HCT116 (cell line): ENCODE results near the gene TLR8. TPM values are rescaled to one million over a fixed set of nuclear protein-coding genes. Genes with fewer than 3 reads are reported as not detected.
A peak's percentile ranks its signal among the peaks of the same experiment; 100 is the strongest.

Experiments
- ATAC-seq: fragments of 200-7000 bp; cut with Tn5 transposase; 2 replicates; pipeline ENCODE4 v1.9.1; 2020; ENCODE audit warnings: mild to moderate bottlenecking, moderate library complexity
- BruUV-seq: library from RNA; stranded (reverse); fragments of 400-500 nt; replicated peaks from 2 replicates; lab custom pipeline; 2021; lab: Mats Ljungman, UMichigan
- CTCF ChIA-PET: fragments of 300-600 bp; sonication (Branson Sonifier 250); formaldehyde crosslinking; loops from one replicate; lab custom pipeline; 2021; ENCODE audit warnings: antibody characterized with exemption; lab: Charles Lee
- POLR2A ChIA-PET: fragments of 300-600, 350-600 bp; sonication (Branson Sonifier 250); formaldehyde crosslinking; loops from one replicate; lab custom pipeline; 2021; ENCODE audit warnings: antibody characterized with exemption; lab: Charles Lee
- RAD21 ChIA-PET, 2 experiments: fragments of 300-600 bp; sonication (Branson Sonifier 250); formaldehyde crosslinking; loops; one replicate each; lab custom pipeline; 2023; ENCODE audit warnings: low total read pairs in 2 of 2; ENCODE audit not compliant: uncharacterized antibody in 2 of 2, unreplicated experiment in 2 of 2, low non-redundant PET in 1 of 2; lab: Charles Lee
- DNase-seq: peaks from one replicate; pipeline ENCODE4 v3.0.0-alpha.2; 2010; ENCODE audit warnings: low read depth, low spot score
- H2AFZ ChIP-seq: fragments of 200-600 bp; shearing (Covaris generic), sonication (generic); 2 replicates; pipeline ENCODE4 v1.6.1; 2017; ENCODE audit warnings: low read depth, mixed run types, mixed read lengths, antibody characterized with exemption, low read length; ENCODE audit not compliant: poor library complexity, severe bottlenecking
- H3K27ac ChIP-seq: 2 replicates; pipeline ENCODE4 v1.5.1; 2012; ENCODE audit warnings: low read depth, low read length
- H3K27me3 ChIP-seq: fragments of 200-600 bp; sonication (generic); 2 replicates; pipeline ENCODE4 v1.6.1; 2016; ENCODE audit warnings: mixed run types, low read length, mixed read lengths; ENCODE audit not compliant: insufficient read depth
- H3K36me3 ChIP-seq, 2 experiments: fragments of 200-500 bp in 1 of 2; fragments of 200-600 bp in 1 of 2; sonication (Bioruptor generic) in 1 of 2; sonication (generic) in 1 of 2; 2 replicates each; pipeline versions ENCODE4 v1.5.1 to v1.6.1; 2014 to 2016; ENCODE audit warnings: low read length in 2 of 2, inconsistent platforms in 1 of 2, mixed read lengths in 1 of 2, mixed run types in 1 of 2; ENCODE audit not compliant: insufficient read depth in 2 of 2, control insufficient read depth in 1 of 2
- H3K4me1 ChIP-seq, 2 experiments: fragments of 200-600 bp in 1 of 2; sonication (generic) in 1 of 2; 2 replicates each; pipeline versions ENCODE4 v1.5.1 to v1.6.1; 2012 to 2017; ENCODE audit warnings: low read length in 2 of 2, inconsistent platforms in 1 of 2, mild to moderate bottlenecking in 1 of 2, mixed read lengths in 1 of 2, mixed run types in 1 of 2, moderate library complexity in 1 of 2; ENCODE audit not compliant: insufficient read depth in 2 of 2, control insufficient read depth in 1 of 2
- H3K4me2 ChIP-seq: fragments of 200-600 bp; sonication (generic); 2 replicates; pipeline ENCODE4 v1.6.1; 2017; ENCODE audit warnings: mixed run types, low read length, mixed read lengths
- H3K4me3 ChIP-seq, 2 experiments: fragments of 200-600 bp in 1 of 2; sonication (generic) in 1 of 2; replicated peaks in 1 of 2; 2 replicates each; pipeline ENCODE4 v1.5.1; 2011 to 2016; ENCODE audit warnings: low read length in 2 of 2, control low read depth in 1 of 2, low read depth in 1 of 2, mild to moderate bottlenecking in 1 of 2, mixed read lengths in 1 of 2, mixed run types in 1 of 2
- H3K79me2 ChIP-seq: fragments of 200-600 bp; sonication (generic); 2 replicates; pipeline ENCODE4 v1.6.1; 2017; ENCODE audit warnings: mild to moderate bottlenecking, mixed run types, low read length, moderate library complexity, mixed read lengths; ENCODE audit not compliant: insufficient read depth
- H3K9ac ChIP-seq: fragments of 200-600 bp; sonication (generic); 2 replicates; pipeline ENCODE4 v1.6.1; 2016; ENCODE audit warnings: low read length, mixed read lengths
- H3K9me2 ChIP-seq: fragments of 200-600 bp; sonication (generic), shearing (Covaris generic); 2 replicates; pipeline ENCODE4 v1.6.1; 2017; ENCODE audit warnings: mixed run types, mild to moderate bottlenecking, moderate library complexity; ENCODE audit not compliant: insufficient read depth
- H3K9me3 ChIP-seq, 2 experiments: fragments of 200-500 bp in 1 of 2; fragments of 200-600 bp in 1 of 2; sonication (Bioruptor generic) in 1 of 2; sonication (generic) in 1 of 2; 2 replicates each; pipeline ENCODE4 v1.6.1; 2014 to 2017; ENCODE audit warnings: low read length in 2 of 2, mixed read lengths in 2 of 2, inconsistent platforms in 1 of 2, low read depth in 1 of 2, mild to moderate bottlenecking in 1 of 2, mixed run types in 1 of 2, moderate library complexity in 1 of 2; ENCODE audit not compliant: control insufficient read depth in 1 of 2, insufficient read depth in 1 of 2
- H4K20me1 ChIP-seq: fragments of 200-600 bp; sonication (generic), shearing (Covaris generic); 2 replicates; pipeline ENCODE4 v1.6.1; 2017; ENCODE audit warnings: mixed run types, mild to moderate bottlenecking, moderate library complexity; ENCODE audit not compliant: insufficient read depth
- ATF3 ChIP-seq: IDR thresholded peaks from 2 replicates; pipeline ENCODE4 v1.6.1; 2012
- CBX3 ChIP-seq: IDR thresholded peaks from 2 replicates; pipeline ENCODE4 v1.6.1; 2012; ENCODE audit warnings: low read depth
- EGR1 ChIP-seq: IDR thresholded peaks from 2 replicates; pipeline ENCODE4 v1.6.1; 2012; ENCODE audit warnings: low read depth
- EZH2 ChIP-seq: fragments of 200-600 bp; sonication (generic); IDR thresholded peaks from 2 replicates; pipeline ENCODE4 v1.6.1; 2017; ENCODE audit warnings: antibody characterized with exemption, mixed run types
- EZH2phosphoT487 ChIP-seq: fragments of 200-600 bp; IDR thresholded peaks from 2 replicates; pipeline ENCODE4 v1.6.1; 2018; ENCODE audit warnings: antibody characterized with exemption, borderline replicate concordance
- POLR2A ChIP-seq: IDR thresholded peaks from 2 replicates; pipeline ENCODE4 v1.7.0; 2011; ENCODE audit warnings: borderline replicate concordance; ENCODE audit not compliant: insufficient read depth, insufficient read length; ENCODE audit errors: extremely low read depth
- POLR2AphosphoS5 ChIP-seq: IDR thresholded peaks from 2 replicates; pipeline ENCODE4 v1.6.1; 2011; ENCODE audit warnings: mild to moderate bottlenecking, low read depth, low read length, moderate library complexity
- RAD21 ChIP-seq: IDR thresholded peaks from 2 replicates; pipeline ENCODE4 v1.6.1; 2012; ENCODE audit warnings: low read depth, mild to moderate bottlenecking
- REST ChIP-seq: IDR thresholded peaks from 2 replicates; pipeline ENCODE4 v1.6.1; 2012; ENCODE audit warnings: low read depth
- SIN3A ChIP-seq: IDR thresholded peaks from 2 replicates; pipeline ENCODE4 v1.6.1; 2012; ENCODE audit warnings: low read depth
- SRF ChIP-seq: IDR thresholded peaks from 2 replicates; pipeline ENCODE4 v1.6.1; 2012; ENCODE audit warnings: low read depth
- YY1 ChIP-seq: IDR thresholded peaks from 2 replicates; pipeline ENCODE4 v1.6.1; 2011; ENCODE audit warnings: low read length, low read depth, moderate library complexity, mild to moderate bottlenecking; ENCODE audit not compliant: insufficient replicate concordance; ENCODE audit errors: extremely low read depth
- ZFX ChIP-seq: fragments of 450-650 bp; IDR thresholded peaks from 2 replicates; pipeline ENCODE4 v1.6.1; 2017
- ZNF274 ChIP-seq: fragments of 200-500 bp; sonication (Bioruptor generic); IDR thresholded peaks from 2 replicates; pipeline ENCODE4 v1.6.1; 2014; ENCODE audit warnings: mild to moderate bottlenecking, low read depth, low read length, inconsistent platforms
- intact Hi-C: fragments of 100-400 bp; cut with micrococcal nuclease; formaldehyde crosslinking; loops from 2 replicates; pipeline ENCODE4 v1.10.0; 2022
- total RNA-seq: library from RNA; stranded (reverse); gene quantifications from one replicate; pipeline ENCODE4 v1.2.1, GENCODE V29; 2021; ENCODE audit not compliant: unreplicated experiment
- TF ChIP-seq, protein P1 (sequence below), 3 experiments: fragments of 200-600 bp in 1 of 3; sonication (generic) in 1 of 3; IDR thresholded peaks in 2 of 3; conservative IDR thresholded peaks in 1 of 3; 2 replicates each; pipeline ENCODE4 v1.5.1; 2012 to 2017; ENCODE audit warnings: low read depth in 2 of 3, low read length in 2 of 3, antibody characterized with exemption in 1 of 3, borderline replicate concordance in 1 of 3, control low read depth in 1 of 3, mild to moderate bottlenecking in 1 of 3, mixed read lengths in 1 of 3, mixed run types in 1 of 3, moderate library complexity in 1 of 3; ENCODE audit not compliant: insufficient read depth in 1 of 3
- TF ChIP-seq, protein P2 (sequence below): IDR thresholded peaks from 2 replicates; pipeline ENCODE4 v1.6.1; 2011; ENCODE audit warnings: mild to moderate bottlenecking, low read length, moderate library complexity; ENCODE audit not compliant: insufficient replicate concordance; ENCODE audit errors: extremely low read depth

Gene TLR8
- total RNA-seq, 1 experiment from 2014 or later = not detected

DNA sequence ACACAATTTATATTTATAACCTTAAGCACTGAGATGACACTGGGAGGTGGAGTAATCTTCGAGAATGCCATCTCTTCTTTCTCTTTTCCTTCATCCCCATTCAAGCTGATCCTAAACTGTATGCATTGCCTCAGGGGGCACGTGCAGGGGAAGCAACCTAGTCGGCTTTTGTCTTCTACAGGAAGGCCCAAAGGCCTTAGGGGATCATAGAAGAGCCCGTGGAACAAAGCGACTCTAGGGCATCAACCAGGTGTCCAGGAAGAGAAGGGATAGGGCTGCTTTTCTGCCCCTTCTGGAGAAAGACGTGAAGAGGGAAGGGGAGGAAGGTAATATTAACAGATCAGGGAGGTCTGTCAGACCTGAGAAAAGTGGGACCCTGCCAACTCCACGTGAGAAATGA lies 6.9 kb upstream of the TLR8 start (continued):
- TF ChIP-seq, protein P1, sequence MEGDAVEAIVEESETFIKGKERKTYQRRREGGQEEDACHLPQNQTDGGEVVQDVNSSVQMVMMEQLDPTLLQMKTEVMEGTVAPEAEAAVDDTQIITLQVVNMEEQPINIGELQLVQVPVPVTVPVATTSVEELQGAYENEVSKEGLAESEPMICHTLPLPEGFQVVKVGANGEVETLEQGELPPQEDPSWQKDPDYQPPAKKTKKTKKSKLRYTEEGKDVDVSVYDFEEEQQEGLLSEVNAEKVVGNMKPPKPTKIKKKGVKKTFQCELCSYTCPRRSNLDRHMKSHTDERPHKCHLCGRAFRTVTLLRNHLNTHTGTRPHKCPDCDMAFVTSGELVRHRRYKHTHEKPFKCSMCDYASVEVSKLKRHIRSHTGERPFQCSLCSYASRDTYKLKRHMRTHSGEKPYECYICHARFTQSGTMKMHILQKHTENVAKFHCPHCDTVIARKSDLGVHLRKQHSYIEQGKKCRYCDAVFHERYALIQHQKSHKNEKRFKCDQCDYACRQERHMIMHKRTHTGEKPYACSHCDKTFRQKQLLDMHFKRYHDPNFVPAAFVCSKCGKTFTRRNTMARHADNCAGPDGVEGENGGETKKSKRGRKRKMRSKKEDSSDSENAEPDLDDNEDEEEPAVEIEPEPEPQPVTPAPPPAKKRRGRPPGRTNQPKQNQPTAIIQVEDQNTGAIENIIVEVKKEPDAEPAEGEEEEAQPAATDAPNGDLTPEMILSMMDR (IDR thresholded peaks at IDR 0.05 in 2 of 3, conservative IDR thresholded peaks at IDR 0.05 in 1 of 3; ENCODE audit: borderline replicate concordance in 1 of 3, insufficient read depth in 1 of 3, low read depth in 2 of 3, low read length in 2 of 3) = no peak
- TF ChIP-seq YY1 (no peak), ZFX (no peak), CBX3 (no peak), REST (no peak)

DNA sequence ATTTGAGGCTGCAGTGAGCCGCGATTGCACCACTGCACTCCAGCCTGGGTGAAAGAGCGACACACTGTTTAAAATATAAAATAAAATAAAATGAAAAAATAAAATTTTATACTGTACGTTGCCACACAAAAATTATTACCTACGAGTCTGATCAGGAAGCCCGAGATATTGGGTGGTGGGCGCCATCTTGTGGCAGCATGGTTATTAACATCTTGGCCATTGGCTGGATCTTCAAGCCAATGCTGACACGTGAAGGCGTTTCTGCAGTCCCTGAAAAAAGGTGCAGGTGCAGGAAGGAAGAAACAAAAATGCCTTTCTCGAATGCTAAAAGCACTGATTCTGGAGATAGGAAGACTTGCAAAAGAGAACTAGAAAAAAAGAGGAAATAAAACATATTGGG lies 4.9 kb upstream of the TLR8 start:
- no peaks in the 10 kb centered on the region for H3K79me2 ChIP-seq
- H4K20me1 ChIP-seq = no peaks in the 10 kb centered on the region
- no peaks in the 10 kb centered on the region for H3K9me2 ChIP-seq
- peak overlapping the region; percentile 45 for H2AFZ ChIP-seq
- no peaks in the 10 kb centered on the region for H3K27me3 ChIP-seq
- peak; percentile 83 for ATAC-seq
- no peaks in the 10 kb centered on the region for H3K4me1 ChIP-seq
- no peak overlapping the region for H3K4me2 ChIP-seq
- intact Hi-C loops = loop anchor here (1.0 to 5.0 kb wide), 2 partner anchors 199 to 587 kb away; no protein-coding TSS in a partner anchor
- no peak overlapping the region for H3K4me3 ChIP-seq
- no peaks in the 10 kb centered on the region for H3K9me3 ChIP-seq
- RAD21 ChIA-PET = interaction anchor here in 1 of 2 experiments (1.0 kb wide), 1 partner anchor 587 kb away, joined by 3 read pairs; no protein-coding TSS in a partner anchor
- BruUV-seq = no TSS peak
- no peak overlapping the region for H3K27ac ChIP-seq
- no peaks in the 10 kb centered on the region for H3K36me3 ChIP-seq
- H3K9ac ChIP-seq = no peak overlapping the region
- CTCF ChIA-PET = interaction anchor here (0.7 to 1.9 kb wide), 6 partner anchors 11 to 242 kb away, joined by 3 to 17 read pairs (median 4); no protein-coding TSS in a partner anchor
- DNase-seq = peak; percentile 36
- POLR2A ChIA-PET = no interaction called here
- TF ChIP-seq EGR1 (no peak), POLR2AphosphoS5 (no peak), RAD21 (peak; percentile 57), EZH2 (no peak), ZFX (no peak), SRF (no peak), ATF3 (no peak), CBX3 (no peak), ZNF274 (no peak), EZH2phosphoT487 (no peak), SIN3A (no peak), YY1 (no peak), POLR2A (no peak)
- TF ChIP-seq, protein P2, sequence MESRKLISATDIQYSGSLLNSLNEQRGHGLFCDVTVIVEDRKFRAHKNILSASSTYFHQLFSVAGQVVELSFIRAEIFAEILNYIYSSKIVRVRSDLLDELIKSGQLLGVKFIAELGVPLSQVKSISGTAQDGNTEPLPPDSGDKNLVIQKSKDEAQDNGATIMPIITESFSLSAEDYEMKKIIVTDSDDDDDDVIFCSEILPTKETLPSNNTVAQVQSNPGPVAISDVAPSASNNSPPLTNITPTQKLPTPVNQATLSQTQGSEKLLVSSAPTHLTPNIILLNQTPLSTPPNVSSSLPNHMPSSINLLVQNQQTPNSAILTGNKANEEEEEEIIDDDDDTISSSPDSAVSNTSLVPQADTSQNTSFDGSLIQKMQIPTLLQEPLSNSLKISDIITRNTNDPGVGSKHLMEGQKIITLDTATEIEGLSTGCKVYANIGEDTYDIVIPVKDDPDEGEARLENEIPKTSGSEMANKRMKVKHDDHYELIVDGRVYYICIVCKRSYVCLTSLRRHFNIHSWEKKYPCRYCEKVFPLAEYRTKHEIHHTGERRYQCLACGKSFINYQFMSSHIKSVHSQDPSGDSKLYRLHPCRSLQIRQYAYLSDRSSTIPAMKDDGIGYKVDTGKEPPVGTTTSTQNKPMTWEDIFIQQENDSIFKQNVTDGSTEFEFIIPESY = no peak
